DMS114 treated with DMSO at 0.1 percent for 48 hours (cell line): ENCODE data around the gene RPL22L1.
"Not testable (repeated sequence)": the region's sequence is repeated elsewhere in the genome, so short reads cannot be mapped to it uniquely, and the experiment has no call there.

Experiments used
- DNase-seq: peaks from one replicate; lab custom pipeline; 2025; ENCODE audit not compliant: unreplicated experiment; lab: John Stamatoyannopoulos, UW

The RPL22L1 gene

GRCh38 chr3:170869645-170870593 is at the start of gene RPL22L1:
TSS of gene RPL22L1 (minus strand) at chr3:170870195. CDS start at chr3:170870167, 28 bp downstream.
- no peak for DNase-seq

DNA sequence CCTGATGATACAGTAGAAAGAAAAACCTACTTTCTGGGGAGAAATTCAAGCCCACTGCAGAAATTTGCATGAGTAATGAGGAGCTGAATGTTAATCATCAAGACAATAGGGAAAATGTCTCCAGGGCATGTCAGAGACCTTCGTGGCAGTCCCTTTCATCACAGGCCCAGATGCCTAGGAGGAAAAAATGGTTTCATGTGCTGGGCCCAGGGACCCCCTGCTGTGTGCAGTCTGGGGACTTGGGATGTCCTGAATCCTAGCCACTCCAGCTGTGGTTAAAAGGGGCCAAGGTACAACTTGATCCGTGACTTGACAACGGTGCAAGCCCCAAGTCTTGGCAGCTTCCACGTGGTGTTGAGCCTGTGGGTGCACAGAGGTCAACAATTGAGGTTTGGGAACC is 48.7 kb upstream of the RPL22L1 start:
- DNase-seq, result no peak

GRCh38 chr3:170914690-170915089 is 44.7 kb upstream of the RPL22L1 start:
- DNase-seq, result no peak

DNA sequence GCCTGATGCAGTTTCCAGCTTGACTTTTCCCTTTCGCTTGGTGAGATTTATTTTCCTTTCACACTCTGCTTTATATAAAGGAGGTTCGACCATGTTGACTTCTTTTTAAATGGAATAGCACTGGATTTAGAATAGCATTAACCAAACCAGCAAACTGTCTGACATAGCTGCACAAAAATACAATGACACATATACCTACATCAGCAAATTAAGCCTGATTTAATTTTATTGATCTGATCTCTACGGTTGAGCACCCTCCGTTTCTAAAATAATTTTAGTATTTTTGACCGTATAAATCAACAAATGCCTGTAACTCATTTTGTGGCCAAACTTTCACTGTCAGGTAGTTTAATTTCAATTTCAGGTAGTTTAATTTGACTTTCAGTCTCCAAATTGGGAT is 44.2 kb upstream of the RPL22L1 start:
- no peak for DNase-seq

- DNase-seq, result no peak
Observed at GRCh38 chr3:170911051-170911450, 41.1 kb upstream of the RPL22L1 start.

DNA sequence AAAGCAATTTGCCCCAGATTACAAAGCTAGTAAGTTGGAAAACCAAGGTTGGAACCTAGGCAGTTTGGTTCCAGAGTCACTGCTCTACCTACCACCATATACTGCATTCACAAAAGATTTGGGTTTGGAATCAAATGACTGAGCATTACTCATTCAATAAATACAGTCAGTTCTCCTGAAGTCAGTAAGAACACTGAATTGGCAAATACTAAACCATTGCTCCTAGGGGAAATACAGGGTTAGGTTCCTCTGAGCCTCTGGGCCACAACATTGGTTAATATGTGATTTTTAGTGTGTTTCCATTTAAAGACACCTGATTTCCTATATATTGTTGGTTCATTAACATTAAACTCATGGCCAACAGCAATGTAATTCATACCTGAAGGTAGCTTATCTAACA is 40.5 kb upstream of the RPL22L1 start:
- DNase-seq, result no peak

GRCh38 chr3:170909129-170909903 is 39.3 kb upstream of the RPL22L1 start:
- DNase-seq, result no peak

DNA sequence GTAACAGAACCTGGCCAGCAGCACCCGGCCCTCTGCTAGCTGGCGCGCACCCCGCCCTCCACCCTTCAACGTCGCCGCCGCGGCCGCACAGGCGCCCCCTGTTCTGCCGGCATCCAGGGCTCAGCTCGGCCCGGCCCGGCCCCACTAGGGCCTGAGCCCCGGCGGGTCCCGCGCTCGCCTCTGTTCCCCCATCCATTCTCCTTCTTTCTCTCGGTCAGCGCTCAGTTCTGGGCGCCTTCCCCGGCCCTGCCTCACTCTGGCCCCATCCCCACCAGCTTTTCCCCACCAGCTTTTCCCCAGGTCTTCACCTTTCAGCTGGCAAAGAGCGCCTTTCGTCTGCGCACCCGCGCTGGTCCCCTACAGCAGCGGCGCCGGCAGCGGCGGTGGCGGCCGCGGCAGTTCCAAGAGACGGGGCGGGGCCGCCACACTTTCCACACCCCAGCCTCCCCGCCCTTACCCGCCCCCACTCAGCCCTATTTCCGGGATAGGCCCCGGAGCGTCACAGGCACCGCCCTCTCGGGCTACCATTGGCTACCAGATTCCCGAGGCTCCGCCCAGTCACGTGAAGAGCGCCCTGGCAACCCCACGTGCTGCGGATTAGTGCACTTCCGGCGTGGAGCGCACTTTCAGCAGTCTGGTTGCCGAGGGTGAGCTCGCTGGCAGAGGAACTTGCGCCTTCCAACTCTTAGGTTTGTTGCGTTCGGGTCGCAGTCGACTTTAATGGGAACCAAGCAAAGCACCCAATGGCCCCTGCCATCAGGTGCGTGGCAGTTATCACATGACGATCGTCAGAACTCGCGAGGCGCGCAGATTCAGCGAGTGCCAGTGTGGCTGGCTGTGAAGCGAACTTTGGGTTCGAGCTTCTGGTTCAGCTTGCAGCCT is 38.5 kb upstream of the RPL22L1 start, which contains the start of gene EIF5A2:
TSS of gene EIF5A2 (minus strand) at position 403 of the 882 bp plus-strand sequence. CDS start 831 bp downstream, outside the sequence.
- DNase-seq, result peak; percentile 94

DNA sequence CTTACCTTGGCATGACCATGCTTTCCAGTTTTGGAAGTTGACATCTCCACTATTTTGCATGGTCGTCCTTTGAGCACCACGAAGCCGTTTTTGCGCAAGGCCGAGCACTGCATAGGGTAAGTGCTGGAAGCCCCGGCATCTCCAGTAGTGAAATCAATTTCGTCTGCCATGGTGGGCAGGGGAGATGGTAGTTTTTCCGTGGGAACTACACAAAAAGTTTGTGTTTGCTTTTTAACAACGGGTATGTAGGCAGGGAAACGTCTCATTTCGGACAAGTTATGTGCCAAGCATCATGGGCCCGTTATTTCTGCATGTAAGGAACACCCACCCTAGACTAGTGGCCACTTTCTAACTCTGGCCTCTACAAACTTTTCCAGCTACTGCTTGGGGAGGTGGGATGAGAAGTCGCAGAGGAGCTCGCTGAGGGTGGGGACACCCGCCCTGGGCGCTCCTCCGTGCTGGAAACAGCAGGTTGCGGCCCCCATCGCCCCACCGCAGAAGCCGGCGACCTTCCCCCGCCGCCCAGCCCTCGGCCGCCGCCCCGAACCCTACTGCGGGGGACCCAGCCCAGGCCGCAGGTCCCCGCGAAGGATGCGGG is 37.7 kb upstream of the RPL22L1 start:
- peak; percentile 28 for DNase-seq

GRCh38 chr3:170905862-170906261 is 35.9 kb upstream of the RPL22L1 start:
- DNase-seq, result no peak

DNA sequence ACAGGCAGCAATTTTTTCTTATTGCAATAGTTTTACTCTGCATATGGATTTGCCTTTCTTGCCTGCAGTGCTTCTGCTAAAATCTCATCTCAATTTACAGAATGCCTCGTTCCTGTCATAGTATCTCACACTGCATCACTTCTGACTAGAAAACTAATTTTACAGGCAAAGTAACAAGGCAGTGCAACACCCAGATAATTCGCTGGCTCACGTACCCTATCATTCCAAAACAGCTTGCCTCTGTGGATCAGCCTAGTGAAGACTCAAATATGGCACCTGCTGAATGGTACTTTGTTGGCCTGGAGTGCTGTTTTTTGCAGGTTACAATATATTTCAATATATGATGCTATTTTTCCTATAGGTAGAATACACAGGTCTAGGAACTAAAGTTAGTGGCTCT is 33.1 kb upstream of the RPL22L1 start:
- DNase-seq, result no peak

GRCh38 chr3:170899455-170899854 is 29.5 kb upstream of the RPL22L1 start:
- DNase-seq, result no peak

- DNase-seq, result no peak
Observed at GRCh38 chr3:170897978-170898377, 28.0 kb upstream of the RPL22L1 start.

- DNase-seq, result not testable (repeated sequence)
Observed at GRCh38 chr3:170897199-170897598, 27.2 kb upstream of the RPL22L1 start.

DNA sequence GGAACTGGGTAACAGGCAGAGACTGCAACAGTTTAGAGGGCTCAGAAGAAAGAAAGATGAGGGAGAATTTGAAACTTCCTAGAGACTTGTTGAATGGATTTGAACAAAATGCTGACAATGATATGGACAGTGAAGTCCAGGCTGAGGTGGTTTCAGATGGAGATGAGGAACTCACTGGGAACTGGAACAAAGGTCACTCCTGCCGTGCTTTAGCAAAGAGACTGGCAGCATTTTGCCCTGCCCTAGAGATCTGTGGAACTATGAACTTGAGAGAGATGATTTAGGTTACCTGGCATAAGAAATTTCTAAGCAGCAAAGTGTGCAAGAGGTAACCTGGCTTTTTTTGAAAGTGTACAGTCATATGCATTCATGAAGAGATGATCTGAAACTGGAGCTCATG is 26.8 kb upstream of the RPL22L1 start:
- DNase-seq, result no peak

DNA sequence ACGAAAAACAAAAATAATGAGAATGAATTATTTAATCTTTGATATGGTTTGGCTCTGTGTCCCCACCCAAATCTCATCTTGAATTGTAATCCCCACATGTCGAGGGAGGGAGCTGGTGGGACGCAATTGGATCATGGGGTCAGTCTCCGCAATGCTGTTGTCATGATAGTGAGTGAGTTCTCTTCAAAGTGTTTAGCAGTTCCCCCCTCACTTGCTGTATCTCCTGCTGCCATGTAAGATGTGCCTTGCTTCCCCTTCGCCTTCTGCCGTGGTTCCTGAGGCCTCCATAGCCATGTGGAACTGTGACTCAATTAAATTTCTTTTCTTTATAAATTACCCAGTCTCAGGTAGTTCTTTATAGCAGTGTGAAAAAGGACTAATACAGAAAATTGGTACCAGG is 26.3 kb upstream of the RPL22L1 start:
- not testable (repeated sequence) for DNase-seq

DNA sequence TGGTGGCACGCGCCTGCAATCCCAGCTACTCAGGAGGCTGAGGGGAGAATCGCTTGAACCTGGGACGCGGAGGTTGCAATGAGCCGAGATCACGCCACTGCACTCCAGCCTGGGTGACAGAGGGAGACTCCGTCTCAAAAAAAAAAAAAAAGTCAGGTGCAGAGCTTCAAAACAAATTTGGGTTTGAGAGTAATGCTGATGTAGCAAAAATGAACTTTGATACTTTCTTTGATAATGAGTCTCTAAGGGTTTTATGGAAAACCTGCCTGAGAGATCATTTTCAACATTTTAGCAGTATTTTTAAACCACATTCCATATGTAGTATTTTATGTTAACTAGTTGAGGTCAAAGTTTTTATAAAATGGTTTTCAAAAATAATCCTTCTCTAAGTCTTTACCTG is 23.9 kb upstream of the RPL22L1 start:
- no peak for DNase-seq

GRCh38 chr3:170889630-170890029 is 19.6 kb upstream of the RPL22L1 start:
- DNase-seq, result no peak

DNA sequence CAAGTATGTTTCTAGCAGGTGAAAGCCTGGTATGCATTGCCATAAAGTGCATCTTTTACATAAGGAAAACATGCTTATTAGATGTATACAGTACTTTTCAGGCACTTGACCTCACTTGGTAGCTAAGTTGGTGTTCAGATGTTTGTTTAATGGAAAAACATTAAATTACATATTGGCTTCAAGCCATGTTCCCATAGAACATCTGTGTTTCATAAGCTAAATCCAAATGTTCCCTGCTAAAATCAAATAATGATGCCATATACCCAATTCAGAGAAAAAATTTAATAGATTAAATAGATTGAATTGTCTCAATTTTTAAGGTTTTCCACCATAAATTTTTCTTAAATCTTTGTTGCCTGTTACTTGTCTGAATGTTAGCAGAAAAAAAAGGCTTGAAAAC is 19.1 kb upstream of the RPL22L1 start:
- DNase-seq, result no peak

DNA sequence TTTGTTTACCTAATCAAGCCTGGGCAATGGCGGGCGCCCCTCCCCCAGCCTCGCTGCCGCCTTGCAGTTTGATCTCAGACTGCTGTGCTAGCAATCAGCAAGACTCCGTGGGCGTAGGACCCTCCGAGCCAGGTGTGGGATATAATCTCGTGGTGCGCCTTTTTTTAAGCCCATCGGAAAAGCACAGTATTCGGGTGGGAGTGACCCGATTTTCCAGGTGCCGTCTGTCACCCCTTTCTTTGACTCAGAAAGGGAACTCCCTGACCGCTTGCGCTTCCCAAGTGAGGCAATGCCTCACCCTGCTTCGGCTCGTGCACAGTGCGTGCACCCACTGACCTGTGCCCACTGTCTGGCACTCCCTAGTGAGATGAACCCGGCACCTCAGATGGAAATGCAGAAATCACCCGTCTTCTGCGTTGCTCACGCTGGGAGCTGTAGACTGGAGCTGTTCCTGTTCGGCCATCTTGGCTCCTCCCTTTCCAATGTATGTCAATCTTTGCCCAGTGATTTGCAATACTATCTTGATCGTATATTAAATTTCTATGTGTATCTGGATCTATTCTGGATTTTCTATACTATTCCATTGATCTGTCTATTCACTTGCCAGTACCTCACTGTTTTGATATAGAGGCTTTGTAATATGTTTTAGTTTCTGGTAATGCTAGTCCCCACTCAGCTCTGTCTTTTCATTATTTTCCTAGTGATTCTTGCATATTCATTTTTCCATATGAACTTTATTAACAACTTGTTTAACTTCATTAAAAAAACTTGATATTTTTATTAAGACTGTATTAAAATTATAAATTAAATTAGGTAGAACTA is 14.3 kb upstream of the RPL22L1 start:
- DNase-seq, result peak; percentile 22
